C4-2B (cell line): ENCODE measurements around the gene ZNF860.

Experiments
- H3K27ac ChIP-seq: fragments of 450-650 bp; 2 replicates; pipeline ENCODE4 v1.5.1; 2017
- CTCF ChIP-seq: fragments of 450-650 bp; conservative IDR thresholded peaks from 2 replicates; pipeline ENCODE4 v1.5.1; 2017; ENCODE audit warnings: mild to moderate bottlenecking
- ZFX ChIP-seq: fragments of 450-650 bp; IDR thresholded peaks from 2 replicates; pipeline ENCODE4 v1.6.1; 2017

ZNF860 gene

GRCh38 chr3:31960793-31961431 is 20.6 kb upstream of the ZNF860 start:
- H3K27ac ChIP-seq, result no peak overlapping the region
- TF ChIP-seq CTCF, result no peak
- no peak for TF ChIP-seq ZFX

GRCh38 chr3:31962801-31963205 is 18.7 kb upstream of the ZNF860 start:
- TF ChIP-seq ZFX (no peak), CTCF (no peak)
- H3K27ac ChIP-seq, result no peak overlapping the region

GRCh38 chr3:31966978-31967591 is 14.5 kb upstream of the ZNF860 start:
- TF ChIP-seq ZFX (no peak), CTCF (no peak)
- no peak overlapping the region for H3K27ac ChIP-seq

- no peak for TF ChIP-seq CTCF
- no peak for TF ChIP-seq ZFX
- H3K27ac ChIP-seq, result no peak overlapping the region
These were observed 14.0 kb upstream of the ZNF860 start for GRCh38 chr3:31967592-31967991.

GRCh38 chr3:31968369-31968926 is 13.1 kb upstream of the ZNF860 start:
- no peak overlapping the region for H3K27ac ChIP-seq
- no peak for TF ChIP-seq CTCF

- H3K27ac ChIP-seq, result no peak overlapping the region
These were observed 12.6 kb upstream of the ZNF860 start for GRCh38 chr3:31968927-31969418.

More at GRCh38 chr3:31968927-31969418, 12.6 kb upstream of the ZNF860 start:
- no peak for TF ChIP-seq CTCF
- no peak for TF ChIP-seq ZFX
